Activated CD4-positive, alpha-beta T cell treated with anti-CD3 and anti-CD28 coated beads for 24 hours (primary cell): ENCODE measurements around the gene ASCL3.
A peak's percentile ranks its signal among the peaks of the same experiment; 100 is the strongest.
"Not testable (repeated sequence)": the region's sequence is repeated elsewhere in the genome, so short reads cannot be mapped to it uniquely, and the experiment has no call there.

Experiments used
- DNase-seq, 2 donors: peaks; one replicate each; pipeline ENCODE4 v3.0.0-alpha.2; 2020; ENCODE audit warnings: low read depth in 2 of 2

Gene ASCL3

GRCh38 chr11:8947230-8947943 is 4.6 kb upstream of the ASCL3 start:
- no peak for DNase-seq

DNA sequence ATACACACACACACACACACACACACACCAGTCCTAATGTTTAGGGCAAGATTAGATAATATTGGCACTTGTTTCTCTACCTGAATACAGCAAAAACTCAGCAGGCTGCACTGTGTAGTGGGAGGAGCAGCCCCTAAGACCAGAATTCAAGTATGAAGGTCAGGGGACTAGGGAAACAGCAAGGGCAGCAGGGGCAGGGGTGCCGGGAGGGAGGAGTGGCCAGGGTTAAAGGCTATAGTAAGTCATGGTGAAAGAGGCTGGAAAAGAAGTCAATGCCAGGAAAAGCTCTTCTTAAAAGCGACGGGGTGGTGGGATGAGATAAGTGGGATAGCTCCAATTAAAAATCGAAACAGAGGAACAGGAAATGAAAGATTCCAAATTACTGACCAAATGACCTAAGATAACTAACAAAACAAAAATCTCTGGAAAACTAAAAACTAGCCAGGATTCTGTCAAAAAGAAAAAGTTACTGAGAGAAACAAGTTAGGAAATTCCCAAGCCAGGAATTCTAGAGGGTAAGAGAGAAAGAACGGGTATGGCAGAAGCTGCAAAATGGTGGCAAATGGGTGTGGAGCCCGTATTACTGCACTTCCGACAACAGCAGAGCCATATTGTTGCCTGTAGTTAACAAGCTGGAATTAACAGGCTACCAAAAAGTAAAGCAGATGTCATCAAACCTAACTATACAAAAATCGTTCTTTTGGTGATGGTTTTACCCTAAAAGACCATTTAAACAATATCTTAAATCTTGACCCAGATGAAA is 1.3 kb downstream of the ASCL3 start:
- no peak for DNase-seq

DNA sequence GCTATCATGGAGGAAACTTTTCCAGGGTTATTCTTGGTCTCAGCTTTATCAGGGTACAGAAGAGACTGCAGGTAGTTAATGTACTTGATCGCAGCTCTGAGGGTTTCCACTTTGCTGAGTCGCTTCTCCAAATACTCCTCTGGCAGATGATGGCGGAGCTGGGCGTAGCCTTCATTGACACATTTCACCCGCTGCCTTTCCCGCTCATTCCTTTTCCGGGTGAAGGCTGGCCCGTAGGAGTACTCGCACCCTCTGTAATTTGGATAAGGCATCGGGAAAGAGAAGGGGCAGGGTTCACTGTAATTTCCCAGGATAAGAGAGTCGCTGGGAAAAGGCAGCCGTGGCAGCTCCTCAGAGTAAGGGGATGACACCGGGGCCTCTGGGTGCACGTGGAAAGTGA is 5.2 kb downstream of the ASCL3 start:
- no peak for DNase-seq

DNA sequence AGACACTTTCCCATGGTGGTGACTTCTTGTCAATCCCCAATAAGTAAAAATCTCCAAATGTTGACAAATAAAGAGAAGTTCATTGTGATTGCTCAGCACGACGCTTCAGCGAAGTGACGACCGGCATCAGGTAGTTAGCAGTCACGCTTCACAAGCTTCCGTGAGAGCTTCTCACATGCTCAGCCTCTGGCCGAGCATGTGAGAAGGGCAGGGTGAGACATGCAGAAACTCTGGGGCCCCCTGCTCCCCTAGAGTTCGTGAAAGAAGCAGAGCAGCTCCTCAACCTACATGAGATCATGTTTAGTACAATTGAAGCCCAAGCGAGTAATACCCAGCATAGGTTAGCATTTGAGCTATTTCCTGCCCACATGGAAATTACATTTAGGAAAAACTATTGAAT is 5.7 kb downstream of the ASCL3 start:
- DNase-seq: no peak

DNA sequence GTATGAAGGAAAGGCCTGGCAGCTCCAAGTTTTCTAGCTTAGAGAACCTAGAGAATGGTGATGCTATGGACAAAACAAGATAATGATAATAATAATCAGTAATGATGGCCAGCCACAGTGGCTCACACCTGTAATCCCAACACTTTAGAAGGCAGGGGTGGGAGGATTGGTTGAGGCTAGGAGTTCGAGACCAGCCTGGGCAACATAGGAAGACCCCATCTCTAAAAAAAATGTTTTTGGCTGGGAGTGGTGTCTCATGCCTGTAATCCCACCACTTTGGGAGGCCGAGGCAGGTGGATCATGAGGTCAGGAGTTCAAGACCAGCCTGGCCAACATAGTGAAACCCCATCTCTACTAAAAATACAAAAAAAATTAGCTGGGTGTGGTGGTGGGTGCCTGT is 7.0 kb downstream of the ASCL3 start:
- DNase-seq: not testable (repeated sequence)

GRCh38 chr11:8934742-8935488 is 7.9 kb downstream of the ASCL3 start:
- no peak for DNase-seq

DNA sequence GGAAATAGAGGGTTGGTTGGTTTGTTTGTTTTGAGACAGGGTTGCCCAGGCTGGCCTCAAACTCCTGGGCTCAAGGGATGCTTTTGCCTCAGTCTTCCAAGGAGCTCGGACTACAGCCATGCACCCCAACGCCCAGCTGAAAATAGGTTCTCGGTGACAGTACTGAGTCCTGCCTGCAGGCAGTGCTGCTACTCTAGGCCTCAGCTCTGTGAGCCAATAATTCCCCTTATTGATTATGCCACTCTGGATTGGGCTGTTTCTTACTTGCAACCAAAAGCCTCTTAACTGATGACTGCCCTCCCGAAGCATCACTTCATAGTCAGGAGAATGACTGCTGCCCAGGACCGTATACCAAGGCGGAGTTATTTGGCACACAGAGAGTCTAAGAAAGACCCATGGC is 8.9 kb downstream of the ASCL3 start:
- DNase-seq: no peak

- DNase-seq: no peak
Measured at GRCh38 chr11:8932564-8933180, 10.1 kb downstream of the ASCL3 start, which contains the start of gene C11orf16. C11orf16 (minus strand) TSS chr11:8932947; CDS start chr11:8932308, 639 bp downstream.

DNA sequence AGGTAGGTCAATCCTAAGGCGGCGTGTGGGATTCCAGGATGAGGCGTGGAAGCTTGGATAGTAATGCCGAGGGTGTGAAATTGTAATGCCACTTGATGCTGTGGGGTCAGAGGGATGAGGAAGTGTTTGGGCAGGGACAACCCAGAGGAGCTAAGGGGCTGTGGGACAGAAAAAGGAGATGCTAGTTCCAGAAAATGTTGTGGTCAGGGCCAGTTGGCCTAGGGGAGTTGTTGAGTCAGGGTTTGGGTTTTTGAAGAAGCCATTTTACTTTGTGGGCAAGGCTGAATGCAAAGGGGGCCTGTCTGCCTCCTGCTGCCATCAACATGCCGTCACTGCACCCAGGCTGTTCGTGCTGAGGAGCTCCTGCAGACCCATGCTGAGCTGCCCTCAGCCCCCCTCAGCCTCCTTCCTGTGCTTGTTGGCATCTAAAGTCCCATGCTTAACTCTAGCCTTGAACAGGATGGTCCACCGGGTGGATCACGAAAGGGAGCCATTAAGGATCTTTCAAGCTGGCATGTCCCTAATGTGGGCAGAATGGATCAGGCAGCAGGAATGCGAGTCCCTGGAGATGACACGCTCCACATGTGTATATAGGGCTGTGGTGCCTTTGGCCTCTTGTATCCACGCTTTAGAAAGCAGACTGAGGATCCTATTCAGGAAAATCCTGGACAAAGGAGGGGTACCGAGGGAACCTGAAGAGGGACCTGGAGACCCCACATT is 12.2 kb downstream of the ASCL3 start:
- DNase-seq: no peak

DNA sequence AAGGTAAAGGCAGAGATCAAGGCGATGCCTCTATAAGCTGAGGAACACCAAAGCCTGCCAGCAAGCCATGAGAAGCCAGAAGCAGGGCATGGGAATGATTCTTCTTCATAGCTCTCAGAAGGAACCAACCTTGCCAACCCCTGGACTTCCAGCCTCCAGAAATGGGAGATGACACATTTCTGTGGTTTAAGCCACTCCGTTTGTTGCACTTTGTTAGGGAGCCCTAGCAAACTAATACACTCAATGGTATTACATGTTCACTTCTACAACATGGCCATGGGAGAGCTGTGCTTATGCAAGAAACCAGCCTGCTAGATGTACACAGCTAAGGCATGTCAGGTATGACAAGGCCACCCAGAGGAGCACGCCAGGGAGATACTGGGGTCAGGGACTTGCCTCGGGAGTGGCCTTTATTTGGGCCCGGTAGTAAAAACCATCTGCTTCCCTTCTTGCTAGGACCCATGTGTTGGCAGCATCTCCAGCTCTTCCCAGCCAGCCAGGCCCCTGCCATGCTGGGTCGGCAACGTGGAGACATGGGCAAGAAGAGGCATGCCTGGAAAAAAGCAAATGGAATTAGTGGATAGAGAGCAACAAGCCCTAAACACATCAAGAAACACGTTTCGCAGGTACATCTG is 13.7 kb downstream of the ASCL3 start:
- DNase-seq: no peak

DNA sequence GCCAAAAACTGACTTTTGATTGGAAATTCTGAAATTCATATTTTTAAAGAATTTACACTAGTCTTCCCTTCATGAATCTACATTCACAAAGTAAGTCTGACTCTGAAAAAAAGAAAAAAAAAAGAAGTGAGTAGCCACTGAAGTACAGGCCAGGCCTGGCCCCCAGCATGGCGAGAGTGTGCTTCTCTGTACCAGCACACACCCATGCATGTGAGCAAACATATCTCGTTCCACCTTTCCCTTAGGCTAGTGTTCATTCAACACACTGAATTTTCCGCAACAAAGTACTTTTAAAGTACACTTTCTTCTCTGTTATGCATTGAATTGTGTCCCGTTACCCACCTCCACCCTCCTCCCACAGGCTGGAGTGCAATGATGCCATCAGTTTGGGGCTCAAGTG is 14.6 kb downstream of the ASCL3 start:
- no peak for DNase-seq

DNA sequence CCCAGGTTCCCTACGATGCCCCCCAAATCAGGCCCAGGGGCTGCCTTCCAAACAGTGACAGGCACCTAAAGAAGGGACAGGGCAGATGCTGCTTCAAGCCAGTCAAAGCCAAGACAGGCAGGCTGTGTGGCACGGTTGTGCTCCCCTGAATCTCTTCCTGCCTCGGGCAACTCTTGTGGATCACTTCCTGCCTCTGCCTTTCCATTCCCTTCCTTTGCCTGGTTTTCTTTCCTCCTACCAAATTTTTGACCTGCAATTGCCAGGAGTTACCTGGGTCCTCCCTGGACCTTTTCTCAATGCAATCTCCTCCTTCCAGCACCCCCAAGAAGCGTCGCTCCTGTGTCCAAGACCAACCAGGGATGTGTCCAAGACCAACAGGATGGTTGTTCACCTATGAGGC is 15.6 kb downstream of the ASCL3 start:
- no peak for DNase-seq

GRCh38 chr11:8926236-8926635 is 16.6 kb downstream of the ASCL3 start:
- no peak for DNase-seq

GRCh38 chr11:8925711-8926110 is 17.1 kb downstream of the ASCL3 start:
- DNase-seq: no peak

DNA sequence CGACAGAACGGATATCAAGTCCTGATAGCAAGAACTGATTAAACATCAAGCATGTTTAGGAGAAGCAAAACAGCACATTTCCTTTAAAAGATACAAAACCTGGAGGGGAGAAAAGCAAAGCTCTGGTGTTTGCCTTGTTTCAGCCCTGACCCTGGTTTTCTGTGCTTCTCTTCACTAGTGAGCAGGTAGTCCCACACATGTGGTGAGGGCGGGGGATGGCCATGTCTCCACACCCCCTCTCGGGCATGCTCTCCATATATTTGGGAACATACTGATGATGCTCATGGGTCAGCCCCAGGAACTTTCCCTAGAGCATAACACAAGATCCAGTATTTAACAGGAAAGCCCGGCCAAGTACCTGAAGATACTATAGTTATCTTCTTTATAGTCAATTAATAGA is 20.1 kb downstream of the ASCL3 start:
- DNase-seq: no peak

DNA sequence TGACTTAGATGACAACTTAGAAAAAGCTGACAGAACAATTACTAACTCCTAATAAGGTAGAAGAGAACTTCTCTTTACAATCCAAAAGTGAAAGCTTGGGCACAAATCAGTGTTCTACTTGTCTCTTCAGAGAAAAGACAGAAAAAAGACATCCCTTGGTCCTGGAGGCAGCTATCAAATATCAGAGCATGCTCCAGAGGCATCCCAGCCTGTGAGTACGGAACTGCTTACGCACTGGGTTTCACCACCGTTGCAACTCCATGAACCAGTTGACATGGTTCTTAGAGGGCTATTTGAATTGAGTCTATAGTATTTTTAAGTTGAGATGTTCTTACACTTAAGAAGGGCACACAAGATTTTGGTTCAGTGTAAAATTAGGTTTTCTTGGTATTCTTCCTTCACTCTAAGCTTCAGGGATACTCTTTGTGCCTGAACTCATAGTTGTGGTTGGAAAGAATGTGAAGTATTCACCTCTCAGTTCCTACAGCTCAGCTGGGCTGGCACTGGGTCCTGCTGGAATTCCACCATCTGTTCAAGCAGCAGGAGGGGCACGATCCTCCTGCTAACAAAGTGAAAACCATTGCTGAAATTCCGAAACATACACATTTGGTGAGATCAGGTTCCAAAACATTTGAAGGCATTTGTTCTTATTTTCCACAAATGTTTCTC is 25.5 kb downstream of the ASCL3 start:
- no peak for DNase-seq

DNA sequence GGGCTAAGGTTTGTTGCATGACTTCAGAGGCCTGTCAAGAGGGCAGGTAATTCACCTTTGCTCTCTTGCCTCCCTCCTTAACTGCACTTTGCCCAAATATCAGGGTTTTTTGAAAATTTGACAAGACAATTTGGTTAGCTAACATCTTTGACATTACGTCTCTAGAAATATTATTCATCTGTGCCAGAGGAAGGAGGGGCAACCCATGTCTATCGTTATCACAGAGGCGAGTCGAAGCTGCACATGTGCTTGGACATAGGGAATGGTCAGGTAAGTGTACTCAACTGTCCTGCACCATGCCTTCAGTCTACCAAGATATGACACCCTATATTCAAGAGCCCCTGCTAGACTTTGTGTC is 28.2 kb downstream of the ASCL3 start:
- no peak for DNase-seq

GRCh38 chr11:8913961-8914660 is 28.7 kb downstream of the ASCL3 start:
- no peak for DNase-seq

GRCh38 chr11:8911029-8911823 is 31.6 kb downstream of the ASCL3 start, which contains the start of gene AKIP1:
AKIP1 (plus strand) TSS chr11:8911189; CDS start chr11:8911450, 261 bp downstream.
- DNase-seq: peak; percentile 76 to 85
